ENCODE data around the gene POLE2.
"Not testable (repeated sequence)": the region's sequence is repeated elsewhere in the genome, so short reads cannot be mapped to it uniquely, and the experiment has no call there.

GRCh38 chr14:49710993-49711392, 23.0 kb upstream of the POLE2 start:
- not testable (repeated sequence) for TF ChIP-seq CTCF (IDR thresholded peaks at IDR 0.05; ENCODE audit: insufficient read depth, low read depth, low read length); EZH2 (IDR thresholded peaks at IDR 0.05; ENCODE audit: insufficient read depth, low read length)
